Measurements from ENCODE around the gene PRDM5. TPM values are rescaled to one million over a fixed set of nuclear protein-coding genes. Genes with fewer than 3 reads are reported as not detected.

The PRDM5 gene
- total RNA-seq, 1 donor from 2014 or later: 21.9 TPM

GRCh38 chr4:120733968-120734367 lies 188.6 kb downstream of the PRDM5 start:
- DNase-seq (ENCODE audit: low read depth, low spot score): no peak
- Mint-ChIP-seq H3K27me3 (ENCODE audit: low read depth) (no peaks in the 10 kb centered on the region), H3K36me3 (ENCODE audit: low read depth) (peaks cover 5% of the 10 kb centered on the region), H3K4me3 (no peak overlapping the region), H3K27ac (ENCODE audit: unreplicated experiment) (no peak overlapping the region), H3K4me1 (no peaks in the 10 kb centered on the region), H3K9me3 (no peaks in the 10 kb centered on the region)
- TF ChIP-seq CTCF (conservative IDR thresholded peaks at IDR 0.05): no peak

DNA sequence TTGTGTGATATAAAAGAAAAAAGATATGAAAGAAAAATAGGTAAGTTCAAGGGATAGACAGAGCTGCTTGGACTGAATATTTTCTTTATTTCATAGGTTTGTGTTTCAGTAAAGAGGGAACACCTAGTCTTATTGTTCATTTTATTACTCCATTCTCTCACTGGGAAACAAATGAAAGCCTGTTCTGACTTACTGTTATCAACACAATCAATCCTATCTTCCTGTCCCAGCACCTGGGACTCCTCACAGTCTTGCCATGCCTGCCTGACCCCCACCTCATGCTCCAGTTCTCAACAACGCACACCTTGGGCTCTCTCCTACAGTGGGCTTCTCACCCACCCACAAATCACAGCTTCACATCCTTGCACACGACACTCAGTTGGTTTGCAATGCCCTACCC lies 189.5 kb downstream of the PRDM5 start:
- Mint-ChIP-seq H3K9me3 (no peaks in the 10 kb centered on the region), H3K4me3 (no peak overlapping the region), H3K27ac (ENCODE audit: unreplicated experiment) (peak overlapping the region; percentile 69), H3K4me1 (no peaks in the 10 kb centered on the region), H3K27me3 (ENCODE audit: low read depth) (no peaks in the 10 kb centered on the region), H3K36me3 (ENCODE audit: low read depth) (peaks cover 5% of the 10 kb centered on the region)
- DNase-seq (ENCODE audit: low read depth, low spot score): no peak
- TF ChIP-seq CTCF (conservative IDR thresholded peaks at IDR 0.05): no peak

- no peak for DNase-seq (ENCODE audit: low read depth, low spot score)
- TF ChIP-seq CTCF (conservative IDR thresholded peaks at IDR 0.05): no peak
- H3K4me3 Mint-ChIP-seq: no peak overlapping the region
- no peak overlapping the region for H3K27ac Mint-ChIP-seq (ENCODE audit: unreplicated experiment)
- H3K36me3 Mint-ChIP-seq (ENCODE audit: low read depth): peaks cover 2% of the 10 kb centered on the region
- no peaks in the 10 kb centered on the region for H3K27me3 Mint-ChIP-seq (ENCODE audit: low read depth)
- no peaks in the 10 kb centered on the region for H3K9me3 Mint-ChIP-seq
- peaks cover 4% of the 10 kb centered on the region for H3K4me1 Mint-ChIP-seq
These were observed 191.0 kb downstream of the PRDM5 start for GRCh38 chr4:120731561-120731960.

- H3K9me3 Mint-ChIP-seq: no peaks in the 10 kb centered on the region
- peaks cover 2% of the 10 kb centered on the region for H3K36me3 Mint-ChIP-seq (ENCODE audit: low read depth)
- TF ChIP-seq CTCF (conservative IDR thresholded peaks at IDR 0.05): no peak
- peaks cover 9% of the 10 kb centered on the region for H3K4me1 Mint-ChIP-seq
- no peak for DNase-seq (ENCODE audit: low read depth, low spot score)
- H3K27me3 Mint-ChIP-seq (ENCODE audit: low read depth): no peaks in the 10 kb centered on the region
- peak overlapping the region; percentile 48 for H3K27ac Mint-ChIP-seq (ENCODE audit: unreplicated experiment)
- H3K4me3 Mint-ChIP-seq: no peak overlapping the region
These were observed 191.7 kb downstream of the PRDM5 start for GRCh38 chr4:120730777-120731320.

- no peak for TF ChIP-seq CTCF (conservative IDR thresholded peaks at IDR 0.05)
- Mint-ChIP-seq H3K4me1 (peaks cover 9% of the 10 kb centered on the region), H3K36me3 (ENCODE audit: low read depth) (peaks cover 2% of the 10 kb centered on the region), H3K9me3 (no peaks in the 10 kb centered on the region), H3K4me3 (no peak overlapping the region), H3K27ac (ENCODE audit: unreplicated experiment) (no peak overlapping the region), H3K27me3 (ENCODE audit: low read depth) (no peaks in the 10 kb centered on the region)
- DNase-seq (ENCODE audit: low read depth, low spot score): no peak
These were observed 193.4 kb downstream of the PRDM5 start for GRCh38 chr4:120728892-120729675.

Data from neural crest cell (in vitro differentiated cells).